ENCODE results near the gene ENPEP. TPM values are rescaled to one million over a fixed set of nuclear protein-coding genes. Genes with fewer than 3 reads are reported as not detected.

ENPEP gene
- total and polyA plus RNA-seq, 2 donors (not counting 1 experiment from before 2014, with no cell fraction given): not detected

DNA sequence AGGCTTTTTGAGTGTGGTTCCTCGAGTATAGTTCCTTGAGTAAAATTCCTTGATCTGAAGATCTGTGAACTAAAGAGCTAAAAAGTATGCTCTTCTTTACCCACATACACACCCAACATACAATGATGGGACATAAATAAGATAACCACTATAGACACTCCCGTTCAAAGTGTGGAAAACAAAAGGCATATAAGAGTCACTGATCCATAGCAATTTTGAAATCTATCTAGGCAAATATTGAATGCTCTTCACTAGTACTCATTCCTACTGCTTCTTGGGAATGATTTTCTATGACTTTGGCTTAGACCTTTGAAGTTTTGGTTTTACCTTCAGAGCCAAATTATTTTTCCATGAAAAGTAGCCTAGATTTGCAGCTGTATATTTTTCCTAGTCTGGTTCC, 120.5 kb downstream of the ENPEP start:
- H3K27ac Mint-ChIP-seq: no peak overlapping the region
- Histone ChIP-seq H3K9me3 (ENCODE audit: control extremely low read depth in 1 of 3, control insufficient read depth in 2 of 3, insufficient read depth in 1 of 3, low read length in 2 of 3) (peaks cover 0 to 4% (median 0%) of the 10 kb centered on the region in 3 donors), H3K36me3 (replicated peaks in 1 of 2; ENCODE audit: control extremely low read depth in 1 of 2, control insufficient read depth in 1 of 2, extremely low read depth in 1 of 2, insufficient read depth in 2 of 2, low read length in 1 of 2) (no peaks in the 10 kb centered on the region), H3K79me2 (ENCODE audit: control insufficient read depth, insufficient read depth, low read length) (no peaks in the 10 kb centered on the region), H2AFZ (ENCODE audit: insufficient read depth, low read depth, low read length, poor library complexity, severe bottlenecking) (no peak overlapping the region), H3K27ac (ENCODE audit: low read length in 2 of 2) (no peak overlapping the region), H3K4me1 (ENCODE audit: control insufficient read depth in 2 of 2, insufficient read depth in 2 of 2, low read length in 2 of 2) (no peaks in the 10 kb centered on the region), H3K4me3 (ENCODE audit: control extremely low read depth in 1 of 5, extremely low read depth in 1 of 5, insufficient read depth in 1 of 5, low read depth in 2 of 5, low read length in 4 of 5) (no peak overlapping the region), H4K20me1 (ENCODE audit: control insufficient read depth, insufficient read depth, low read length, poor library complexity, severe bottlenecking) (no peaks in the 10 kb centered on the region), H3K9ac (ENCODE audit: low read length) (no peak overlapping the region), H3K4me2 (replicated peaks; ENCODE audit: low read depth, low read length, poor library complexity, severe bottlenecking) (no peak overlapping the region), H3K27me3 (replicated peaks in 1 of 4; ENCODE audit: control extremely low read depth in 1 of 4, control insufficient read depth in 3 of 4, insufficient read depth in 4 of 4, low read length in 3 of 4) (no peaks in the 10 kb centered on the region)
- WGBS (ENCODE audit: insufficient coverage): 100% methylated on average over 1 of the region's 2 CpGs
- H3K27me3 Mint-ChIP-seq: peaks cover 19% of the 10 kb centered on the region
- no peak for DNase-seq
- ChIA-PET CTCF (no interaction called here), POLR2A (no interaction called here)
- no peak overlapping the region for H3K4me3 Mint-ChIP-seq
- peaks cover 5% of the 10 kb centered on the region for H3K9me3 Mint-ChIP-seq (ENCODE audit: insufficient read depth)
- TF ChIP-seq, protein P1, sequence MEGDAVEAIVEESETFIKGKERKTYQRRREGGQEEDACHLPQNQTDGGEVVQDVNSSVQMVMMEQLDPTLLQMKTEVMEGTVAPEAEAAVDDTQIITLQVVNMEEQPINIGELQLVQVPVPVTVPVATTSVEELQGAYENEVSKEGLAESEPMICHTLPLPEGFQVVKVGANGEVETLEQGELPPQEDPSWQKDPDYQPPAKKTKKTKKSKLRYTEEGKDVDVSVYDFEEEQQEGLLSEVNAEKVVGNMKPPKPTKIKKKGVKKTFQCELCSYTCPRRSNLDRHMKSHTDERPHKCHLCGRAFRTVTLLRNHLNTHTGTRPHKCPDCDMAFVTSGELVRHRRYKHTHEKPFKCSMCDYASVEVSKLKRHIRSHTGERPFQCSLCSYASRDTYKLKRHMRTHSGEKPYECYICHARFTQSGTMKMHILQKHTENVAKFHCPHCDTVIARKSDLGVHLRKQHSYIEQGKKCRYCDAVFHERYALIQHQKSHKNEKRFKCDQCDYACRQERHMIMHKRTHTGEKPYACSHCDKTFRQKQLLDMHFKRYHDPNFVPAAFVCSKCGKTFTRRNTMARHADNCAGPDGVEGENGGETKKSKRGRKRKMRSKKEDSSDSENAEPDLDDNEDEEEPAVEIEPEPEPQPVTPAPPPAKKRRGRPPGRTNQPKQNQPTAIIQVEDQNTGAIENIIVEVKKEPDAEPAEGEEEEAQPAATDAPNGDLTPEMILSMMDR (IDR thresholded peaks at IDR 0.05): no peak
- no peak for TF ChIP-seq EZH2 (IDR thresholded peaks at IDR 0.05; ENCODE audit: borderline replicate concordance, insufficient read depth, low read depth, low read length, poor library complexity, severe bottlenecking)
- ATAC-seq (ENCODE audit: low read depth): no peak
- intact Hi-C loops (cut with micrococcal nuclease): no loop called here
- H3K4me1 Mint-ChIP-seq: no peaks in the 10 kb centered on the region

GRCh38 chr4:110597582-110597981, 121.6 kb downstream of the ENPEP start:
- H3K36me3 ChIP-seq (replicated peaks in 1 of 2; ENCODE audit: control extremely low read depth in 1 of 2, control insufficient read depth in 1 of 2, extremely low read depth in 1 of 2, insufficient read depth in 2 of 2, low read length in 1 of 2): no peaks in the 10 kb centered on the region
- no peak for ATAC-seq (ENCODE audit: low read depth)
- H3K9me3 ChIP-seq (ENCODE audit: control extremely low read depth in 1 of 3, control insufficient read depth in 2 of 3, insufficient read depth in 1 of 3, low read length in 2 of 3): peaks cover 0 to 4% (median 0%) of the 10 kb centered on the region in 3 donors
- intact Hi-C loops (cut with micrococcal nuclease): no loop called here
- no peak overlapping the region for H3K27ac ChIP-seq (ENCODE audit: low read length in 2 of 2)
- CTCF ChIA-PET: no interaction called here
- H3K4me1 ChIP-seq (ENCODE audit: control insufficient read depth in 2 of 2, insufficient read depth in 2 of 2, low read length in 2 of 2): no peaks in the 10 kb centered on the region
- no peak overlapping the region for H3K4me3 ChIP-seq (ENCODE audit: control extremely low read depth in 1 of 5, extremely low read depth in 1 of 5, insufficient read depth in 1 of 5, low read depth in 2 of 5, low read length in 4 of 5)
- Mint-ChIP-seq H3K4me1 (no peaks in the 10 kb centered on the region), H3K9me3 (ENCODE audit: insufficient read depth) (peaks cover 5% of the 10 kb centered on the region), H3K27me3 (peaks cover 19% of the 10 kb centered on the region), H3K4me3 (no peak overlapping the region), H3K27ac (no peak overlapping the region)
- no peaks in the 10 kb centered on the region for H4K20me1 ChIP-seq (ENCODE audit: control insufficient read depth, insufficient read depth, low read length, poor library complexity, severe bottlenecking)
- H3K27me3 ChIP-seq (replicated peaks in 1 of 4; ENCODE audit: control extremely low read depth in 1 of 4, control insufficient read depth in 3 of 4, insufficient read depth in 4 of 4, low read length in 3 of 4): no peaks in the 10 kb centered on the region
- no peak for DNase-seq
- no peak overlapping the region for H3K4me2 ChIP-seq (replicated peaks; ENCODE audit: low read depth, low read length, poor library complexity, severe bottlenecking)
- no peak overlapping the region for H3K9ac ChIP-seq (ENCODE audit: low read length)
- no peaks in the 10 kb centered on the region for H3K79me2 ChIP-seq (ENCODE audit: control insufficient read depth, insufficient read depth, low read length)
- POLR2A ChIA-PET: no interaction called here
- no peak overlapping the region for H2AFZ ChIP-seq (ENCODE audit: insufficient read depth, low read depth, low read length, poor library complexity, severe bottlenecking)
- TF ChIP-seq EZH2 (IDR thresholded peaks at IDR 0.05; ENCODE audit: borderline replicate concordance, insufficient read depth, low read depth, low read length, poor library complexity, severe bottlenecking): no peak
- TF ChIP-seq, protein P1 (IDR thresholded peaks at IDR 0.05): no peak

All from B cell (primary cell).